RKO (cell line): Measurements from ENCODE around the gene UPF2.
"Not testable (repeated sequence)": the region's sequence is repeated elsewhere in the genome, so short reads cannot be mapped to it uniquely, and the experiment has no call there.

Experiments used
- DNase-seq: peaks from one replicate; pipeline ENCODE4 v3.0.0-alpha.2; 2016; ENCODE audit warnings: low spot score

Gene UPF2

GRCh38 chr10:12042409-12042796 lies 206 bp downstream of the UPF2 start:
- DNase-seq: peak; percentile 26

GRCh38 chr10:12041766-12042408 lies 722 bp downstream of the UPF2 start:
- peak; percentile 87 for DNase-seq

GRCh38 chr10:12036073-12036655 lies 6.4 kb downstream of the UPF2 start:
- no peak for DNase-seq

- no peak for DNase-seq
Observed at GRCh38 chr10:12031404-12031803, 11.2 kb downstream of the UPF2 start.

- no peak for DNase-seq
Observed at GRCh38 chr10:12027539-12027938, 15.1 kb downstream of the UPF2 start.

GRCh38 chr10:12025591-12025990 lies 17.0 kb downstream of the UPF2 start:
- DNase-seq: no peak

GRCh38 chr10:12022580-12023257 lies 19.9 kb downstream of the UPF2 start:
- DNase-seq: no peak

GRCh38 chr10:12020574-12020973 lies 22.0 kb downstream of the UPF2 start:
- no peak for DNase-seq

- DNase-seq: no peak
Observed at GRCh38 chr10:12019283-12019971, 23.2 kb downstream of the UPF2 start.

GRCh38 chr10:12018438-12019282 lies 23.9 kb downstream of the UPF2 start:
- DNase-seq: no peak

- DNase-seq: no peak
Observed at GRCh38 chr10:12013926-12014325, 28.7 kb downstream of the UPF2 start.

- DNase-seq: not testable (repeated sequence)
Observed at GRCh38 chr10:12013391-12013790, 29.2 kb downstream of the UPF2 start.

GRCh38 chr10:12010353-12010752 lies 32.3 kb downstream of the UPF2 start:
- DNase-seq: no peak

- DNase-seq: not testable (repeated sequence)
Observed at GRCh38 chr10:12008842-12009241, 33.8 kb downstream of the UPF2 start.

GRCh38 chr10:12006671-12007070 lies 35.9 kb downstream of the UPF2 start:
- no peak for DNase-seq

GRCh38 chr10:11993834-11994468 lies 48.7 kb downstream of the UPF2 start:
- no peak for DNase-seq

- no peak for DNase-seq
Observed at GRCh38 chr10:11988924-11989323, 53.7 kb downstream of the UPF2 start.

- DNase-seq: peak; percentile 88
Observed at GRCh38 chr10:11986593-11987216, 55.9 kb downstream of the UPF2 start.

GRCh38 chr10:11982253-11982652 lies 60.4 kb downstream of the UPF2 start:
- DNase-seq: no peak

- no peak for DNase-seq
Observed at GRCh38 chr10:11975795-11976194, 66.8 kb downstream of the UPF2 start.

GRCh38 chr10:11972523-11972922 lies 70.1 kb downstream of the UPF2 start:
- DNase-seq: not testable (repeated sequence)
